Choroid plexus epithelial cell (primary cell): ENCODE results near the gene HEATR5A.
"Not testable (repeated sequence)": the region's sequence is repeated elsewhere in the genome, so short reads cannot be mapped to it uniquely, and the experiment has no call there.

Source experiments
- DNase-seq: peaks from one replicate; pipeline ENCODE4 v3.0.0-alpha.2; 2010; ENCODE audit warnings: low read depth
- H3K4me3 ChIP-seq: 2 replicates; pipeline ENCODE4 v1.5.1; 2011; ENCODE audit warnings: low read depth, mild to moderate bottlenecking, control low read depth, low read length, moderate library complexity
- TF ChIP-seq, protein P1 (sequence below): conservative IDR thresholded peaks from 2 replicates; pipeline ENCODE4 v1.5.1; 2011; ENCODE audit warnings: low read depth, mild to moderate bottlenecking, control low read depth, inconsistent platforms, low read length, moderate library complexity

Gene HEATR5A

DNA sequence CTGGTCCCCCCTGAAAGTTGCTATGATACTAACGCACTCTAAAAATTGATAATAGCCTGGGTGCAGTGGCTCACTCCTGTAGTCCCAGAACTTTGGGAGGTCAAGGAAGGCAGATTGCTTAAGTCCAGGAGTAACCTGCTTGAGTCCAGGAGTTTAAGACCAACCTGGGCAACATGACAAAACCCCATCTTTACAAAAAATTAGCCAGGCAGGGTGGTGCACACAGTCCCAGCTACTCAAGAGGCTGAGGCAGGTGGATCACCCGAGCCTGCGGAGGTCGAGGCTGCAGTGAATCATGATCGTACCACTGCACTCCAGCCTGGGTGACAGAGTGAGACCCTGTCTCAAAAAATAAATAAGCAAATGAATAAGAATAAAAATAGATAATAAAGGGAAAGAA lies 42.9 kb downstream of the HEATR5A start:
- no peak for DNase-seq
- TF ChIP-seq, protein P1, sequence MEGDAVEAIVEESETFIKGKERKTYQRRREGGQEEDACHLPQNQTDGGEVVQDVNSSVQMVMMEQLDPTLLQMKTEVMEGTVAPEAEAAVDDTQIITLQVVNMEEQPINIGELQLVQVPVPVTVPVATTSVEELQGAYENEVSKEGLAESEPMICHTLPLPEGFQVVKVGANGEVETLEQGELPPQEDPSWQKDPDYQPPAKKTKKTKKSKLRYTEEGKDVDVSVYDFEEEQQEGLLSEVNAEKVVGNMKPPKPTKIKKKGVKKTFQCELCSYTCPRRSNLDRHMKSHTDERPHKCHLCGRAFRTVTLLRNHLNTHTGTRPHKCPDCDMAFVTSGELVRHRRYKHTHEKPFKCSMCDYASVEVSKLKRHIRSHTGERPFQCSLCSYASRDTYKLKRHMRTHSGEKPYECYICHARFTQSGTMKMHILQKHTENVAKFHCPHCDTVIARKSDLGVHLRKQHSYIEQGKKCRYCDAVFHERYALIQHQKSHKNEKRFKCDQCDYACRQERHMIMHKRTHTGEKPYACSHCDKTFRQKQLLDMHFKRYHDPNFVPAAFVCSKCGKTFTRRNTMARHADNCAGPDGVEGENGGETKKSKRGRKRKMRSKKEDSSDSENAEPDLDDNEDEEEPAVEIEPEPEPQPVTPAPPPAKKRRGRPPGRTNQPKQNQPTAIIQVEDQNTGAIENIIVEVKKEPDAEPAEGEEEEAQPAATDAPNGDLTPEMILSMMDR = no peak
- H3K4me3 ChIP-seq = no peak overlapping the region

GRCh38 chr14:31371646-31372045 lies 48.7 kb downstream of the HEATR5A start:
- TF ChIP-seq, protein P1 = no peak
- H3K4me3 ChIP-seq = no peak overlapping the region

GRCh38 chr14:31363331-31364073 lies 56.8 kb downstream of the HEATR5A start:
- TF ChIP-seq, protein P1 = no peak
- no peak overlapping the region for H3K4me3 ChIP-seq
- peak; percentile 72 for DNase-seq

More at GRCh38 chr14:31371646-31372045, 48.7 kb downstream of the HEATR5A start:
- DNase-seq = peak; percentile 28

GRCh38 chr14:31362746-31363145 lies 57.6 kb downstream of the HEATR5A start:
- TF ChIP-seq, protein P1 = no peak
- H3K4me3 ChIP-seq = no peak overlapping the region

DNA sequence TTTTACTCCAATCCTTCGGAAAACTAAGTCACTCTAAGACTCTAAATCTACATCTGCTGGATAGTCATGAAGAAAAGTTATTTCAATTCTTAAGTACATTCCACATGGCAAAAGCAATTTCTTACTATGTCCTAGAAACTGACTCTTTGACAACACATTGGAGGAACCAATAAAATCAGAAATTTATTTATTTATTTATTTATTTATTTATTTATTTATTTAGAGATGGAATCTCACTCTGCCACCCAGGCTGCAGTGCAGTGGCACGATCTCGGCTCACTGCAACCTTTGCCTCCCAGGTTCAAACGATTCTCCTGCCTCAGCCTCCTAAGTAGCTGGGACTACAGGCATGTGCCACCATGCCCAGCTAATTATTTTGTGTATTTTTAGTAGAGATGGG lies 58.6 kb downstream of the HEATR5A start:
- DNase-seq, H3K4me3 ChIP-seq: not testable (repeated sequence)

More at GRCh38 chr14:31362746-31363145, 57.6 kb downstream of the HEATR5A start:
- no peak for DNase-seq

DNA sequence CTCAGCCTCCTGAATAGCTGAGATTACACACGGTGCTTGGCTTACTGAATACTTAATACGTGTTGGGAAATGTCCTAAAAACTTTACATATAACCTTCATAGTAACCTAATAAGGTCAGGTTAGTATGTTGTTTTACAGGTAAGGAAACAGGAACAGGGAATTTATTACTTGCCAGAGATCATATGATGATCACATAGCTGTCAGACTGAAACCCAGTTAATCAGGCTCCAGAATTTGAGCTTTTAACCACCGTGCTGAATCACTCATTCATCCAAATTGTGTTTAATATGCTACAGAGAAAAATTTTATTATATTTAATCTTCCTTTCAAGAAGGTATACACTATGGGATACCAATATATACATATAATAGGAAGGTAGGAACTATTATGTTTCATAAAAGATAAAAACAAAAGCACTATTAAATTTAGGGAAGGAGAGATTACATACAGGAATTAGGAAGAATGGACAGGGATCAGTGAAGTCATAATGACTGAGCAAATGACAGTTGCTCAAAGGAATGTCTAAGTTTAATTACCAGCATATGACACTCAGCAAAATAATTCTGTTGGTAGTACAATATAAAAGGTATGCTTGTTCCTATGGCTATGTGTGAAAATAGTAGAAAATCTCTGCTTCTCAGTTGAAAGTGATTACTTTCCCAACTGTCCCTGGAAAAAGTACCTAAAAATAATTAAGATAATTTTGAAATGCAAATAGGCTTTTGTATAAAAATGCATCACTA lies 59.3 kb downstream of the HEATR5A start:
- no peak overlapping the region for H3K4me3 ChIP-seq
- TF ChIP-seq, protein P1 = no peak

GRCh38 chr14:31357279-31357678 lies 63.1 kb downstream of the HEATR5A start:
- no peak overlapping the region for H3K4me3 ChIP-seq
- no peak for DNase-seq
- TF ChIP-seq, protein P1 = no peak

More for the DNA sequence above, 59.3 kb downstream of the HEATR5A start:
- DNase-seq = no peak
